Measurements from ENCODE around the gene PARVB. TPM values are rescaled to one million over a fixed set of nuclear protein-coding genes. Genes with fewer than 3 reads are reported as not detected.

PARVB gene
- total RNA-seq, 1 experiment from 2014 or later = 35.3 TPM

DNA sequence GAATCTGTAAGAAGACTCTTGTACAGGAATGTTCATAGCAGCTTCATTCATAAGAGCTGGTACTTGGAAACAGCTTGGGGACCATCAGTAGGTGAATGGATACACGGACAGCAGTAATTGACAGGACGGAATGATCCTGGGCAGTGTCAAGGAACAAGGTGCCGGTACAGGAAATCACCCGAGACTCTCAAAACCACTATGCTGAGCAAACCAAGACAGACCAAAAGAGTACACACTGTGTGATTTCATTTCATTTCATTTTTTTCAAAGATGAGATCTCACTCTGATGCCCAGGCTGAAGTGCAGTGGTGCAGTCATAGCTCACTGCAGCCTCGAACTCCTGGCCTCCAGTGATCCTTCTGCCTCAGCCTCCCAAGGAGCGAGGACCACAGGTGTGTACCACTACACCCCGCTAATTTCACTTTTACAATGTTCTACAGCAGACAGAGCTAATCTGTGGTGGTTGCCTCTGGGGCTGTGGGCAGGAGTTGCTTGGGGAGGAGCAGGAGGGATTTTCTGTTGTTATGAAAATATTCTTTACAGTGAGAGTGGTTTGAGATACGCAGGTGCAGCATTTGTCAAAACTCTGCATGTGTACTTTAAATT, 15.6 kb downstream of the PARVB start:
- H4K20me1 ChIP-seq (ENCODE audit: insufficient read depth) = peaks cover 7% of the 10 kb centered on the region; the same call in 1 of the 2 replicates
- TF ChIP-seq, protein P1, sequence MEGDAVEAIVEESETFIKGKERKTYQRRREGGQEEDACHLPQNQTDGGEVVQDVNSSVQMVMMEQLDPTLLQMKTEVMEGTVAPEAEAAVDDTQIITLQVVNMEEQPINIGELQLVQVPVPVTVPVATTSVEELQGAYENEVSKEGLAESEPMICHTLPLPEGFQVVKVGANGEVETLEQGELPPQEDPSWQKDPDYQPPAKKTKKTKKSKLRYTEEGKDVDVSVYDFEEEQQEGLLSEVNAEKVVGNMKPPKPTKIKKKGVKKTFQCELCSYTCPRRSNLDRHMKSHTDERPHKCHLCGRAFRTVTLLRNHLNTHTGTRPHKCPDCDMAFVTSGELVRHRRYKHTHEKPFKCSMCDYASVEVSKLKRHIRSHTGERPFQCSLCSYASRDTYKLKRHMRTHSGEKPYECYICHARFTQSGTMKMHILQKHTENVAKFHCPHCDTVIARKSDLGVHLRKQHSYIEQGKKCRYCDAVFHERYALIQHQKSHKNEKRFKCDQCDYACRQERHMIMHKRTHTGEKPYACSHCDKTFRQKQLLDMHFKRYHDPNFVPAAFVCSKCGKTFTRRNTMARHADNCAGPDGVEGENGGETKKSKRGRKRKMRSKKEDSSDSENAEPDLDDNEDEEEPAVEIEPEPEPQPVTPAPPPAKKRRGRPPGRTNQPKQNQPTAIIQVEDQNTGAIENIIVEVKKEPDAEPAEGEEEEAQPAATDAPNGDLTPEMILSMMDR (conservative IDR thresholded peaks at IDR 0.05) = no peak
- TF ChIP-seq EZH2 (IDR thresholded peaks at IDR 0.05; ENCODE audit: low read depth) = no peak
- intact Hi-C loops (cut with micrococcal nuclease; ENCODE audit: unreplicated experiment) = no loop called here
- no peaks in the 10 kb centered on the region for H3K36me3 ChIP-seq (ENCODE audit: low read depth)
- CTCF ChIA-PET = no interaction called here
- no peaks in the 10 kb centered on the region for H3K79me2 ChIP-seq (ENCODE audit: low read depth)
- H3F3A ChIP-seq (ENCODE audit: insufficient read depth, low read depth) = peaks cover 13% of the 10 kb centered on the region
- H3K9me2 ChIP-seq (ENCODE audit: insufficient read depth) = no peaks in the 10 kb centered on the region
- no TSS peak for BruUV-seq (replicated peaks)
- DNase-seq = no peak
- H3K27ac ChIP-seq = no peak overlapping the region
- H3K4me3 ChIP-seq = no peak overlapping the region
- no peaks in the 10 kb centered on the region for H3K9me3 ChIP-seq (ENCODE audit: insufficient read depth, low read depth)
- H3K4me2 ChIP-seq = no peak overlapping the region
- peaks cover 13% of the 10 kb centered on the region for H3K4me1 ChIP-seq (replicated peaks; ENCODE audit: insufficient read depth)
- POLR2A ChIA-PET (ENCODE audit: unreplicated experiment) = no interaction called here
- H2AFZ ChIP-seq = no peak overlapping the region
- H3K27me3 ChIP-seq (ENCODE audit: insufficient read depth, low read depth) = no peaks in the 10 kb centered on the region

DNA sequence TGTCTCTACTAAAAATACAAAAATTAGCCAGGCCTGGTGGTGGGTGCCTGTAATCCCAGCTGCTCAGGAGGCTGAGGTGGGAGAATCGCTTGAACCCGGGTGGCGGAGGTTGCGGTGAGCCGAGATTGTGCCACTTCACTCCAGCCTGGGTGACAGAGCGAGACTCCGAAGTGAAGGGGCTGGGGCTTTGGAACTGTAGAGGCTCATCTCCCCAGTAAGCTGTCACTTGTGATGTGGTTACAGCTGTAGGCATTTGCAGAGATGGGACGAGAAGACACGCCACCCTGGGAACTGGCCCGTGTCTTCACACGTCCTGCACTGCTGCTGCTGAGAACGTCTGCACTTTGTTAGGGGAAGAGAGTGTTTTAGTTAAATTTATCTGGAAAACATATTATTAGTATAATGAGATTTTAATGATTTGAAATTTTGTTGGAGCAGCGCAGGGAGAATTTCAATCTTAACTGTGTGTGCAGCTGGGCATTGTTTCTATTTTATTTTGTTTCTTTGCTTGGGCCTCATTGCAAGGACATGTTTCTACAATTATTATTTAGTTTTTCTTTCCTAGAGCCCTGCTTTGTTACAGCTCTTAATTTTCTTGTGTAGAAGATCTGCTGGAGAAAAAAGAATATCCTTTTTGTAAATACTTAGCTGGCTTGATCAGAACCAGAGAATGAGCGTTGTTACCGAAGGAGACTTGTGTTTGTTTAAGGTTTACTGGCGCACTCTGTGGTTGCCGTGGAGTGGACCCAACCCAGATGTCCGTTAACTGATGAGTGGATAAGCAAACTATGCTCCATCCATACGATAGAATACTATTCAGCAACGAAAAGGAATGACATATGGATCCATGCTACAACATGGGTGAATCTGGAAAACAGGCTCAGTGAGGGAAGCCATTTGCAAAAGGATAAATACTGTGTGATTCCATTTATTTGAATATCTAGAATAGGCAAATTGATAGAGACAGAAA, 18.4 kb downstream of the PARVB start:
- Histone ChIP-seq H3K4me2 (no peak overlapping the region), H3F3A (ENCODE audit: insufficient read depth, low read depth) (peaks cover 6% of the 10 kb centered on the region), H3K4me3 (no peak overlapping the region), H3K9me2 (ENCODE audit: insufficient read depth) (no peaks in the 10 kb centered on the region), H3K79me2 (ENCODE audit: low read depth) (no peaks in the 10 kb centered on the region), H3K27me3 (ENCODE audit: insufficient read depth, low read depth) (no peaks in the 10 kb centered on the region), H2AFZ (no peak overlapping the region), H3K9me3 (ENCODE audit: insufficient read depth, low read depth) (no peaks in the 10 kb centered on the region), H4K20me1 (ENCODE audit: insufficient read depth) (no peaks in the 10 kb centered on the region), H3K36me3 (ENCODE audit: low read depth) (no peaks in the 10 kb centered on the region), H3K27ac (no peak overlapping the region), H3K4me1 (replicated peaks; ENCODE audit: insufficient read depth) (peaks cover 8% of the 10 kb centered on the region)
- ChIA-PET POLR2A (ENCODE audit: unreplicated experiment) (no interaction called here), CTCF (no interaction called here)
- BruUV-seq (replicated peaks) = no TSS peak
- intact Hi-C loops (cut with micrococcal nuclease; ENCODE audit: unreplicated experiment) = no loop called here
- TF ChIP-seq EZH2 (IDR thresholded peaks at IDR 0.05; ENCODE audit: low read depth) = no peak
- TF ChIP-seq, protein P1 (conservative IDR thresholded peaks at IDR 0.05) = no peak
- DNase-seq = peak in 1 of 2 experiments; percentile 31

DNA sequence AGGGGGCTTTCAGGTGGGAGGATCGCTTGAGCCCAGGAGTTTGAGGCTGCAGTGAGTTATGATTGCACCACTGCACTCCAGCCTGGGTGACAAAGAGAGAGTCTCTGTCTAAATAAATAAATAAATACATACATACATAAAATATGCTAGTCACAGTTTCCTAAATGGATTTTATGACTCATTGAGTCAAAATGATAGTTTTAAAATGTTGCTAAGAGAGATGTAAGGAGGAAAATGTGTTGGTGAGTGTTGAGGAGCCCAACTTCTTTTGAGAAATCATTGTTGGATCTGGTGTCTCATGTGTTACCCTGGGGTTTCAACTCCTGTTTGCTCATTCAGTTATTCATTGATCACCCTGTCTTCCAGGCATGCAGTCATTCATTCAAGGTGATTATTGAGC, 21.0 kb downstream of the PARVB start:
- H3K79me2 ChIP-seq (ENCODE audit: low read depth) = no peaks in the 10 kb centered on the region
- H4K20me1 ChIP-seq (ENCODE audit: insufficient read depth) = no peaks in the 10 kb centered on the region
- ChIA-PET CTCF (no interaction called here), POLR2A (ENCODE audit: unreplicated experiment) (no interaction called here)
- H3K4me2 ChIP-seq = no peak overlapping the region
- H3K27ac ChIP-seq = no peak overlapping the region
- no peaks in the 10 kb centered on the region for H3K4me1 ChIP-seq (replicated peaks; ENCODE audit: insufficient read depth)
- no TSS peak for BruUV-seq (replicated peaks)
- intact Hi-C loops (cut with micrococcal nuclease; ENCODE audit: unreplicated experiment) = no loop called here
- H3K36me3 ChIP-seq (ENCODE audit: low read depth) = no peaks in the 10 kb centered on the region
- no peaks in the 10 kb centered on the region for H3F3A ChIP-seq (ENCODE audit: insufficient read depth, low read depth)
- no peak overlapping the region for H3K4me3 ChIP-seq
- no peak overlapping the region for H2AFZ ChIP-seq
- TF ChIP-seq, protein P1 (conservative IDR thresholded peaks at IDR 0.05) = no peak
- no peak for TF ChIP-seq EZH2 (IDR thresholded peaks at IDR 0.05; ENCODE audit: low read depth)
- no peaks in the 10 kb centered on the region for H3K9me2 ChIP-seq (ENCODE audit: insufficient read depth)
- H3K27me3 ChIP-seq (ENCODE audit: insufficient read depth, low read depth) = no peaks in the 10 kb centered on the region
- no peak for DNase-seq
- H3K9me3 ChIP-seq (ENCODE audit: insufficient read depth, low read depth) = no peaks in the 10 kb centered on the region
